ENCODE data around the gene BRD7. TPM values are rescaled to one million over a fixed set of nuclear protein-coding genes. Genes with fewer than 3 reads are reported as not detected.
A peak's percentile ranks its signal among the peaks of the same experiment; 100 is the strongest.

Gene BRD7
- polyA plus RNA-seq, 2 of the 4 experiments (the other 2 are of a cell fraction): 60.4 to 94.5 TPM

GRCh38 chr16:50303605-50304466 is 65.0 kb downstream of the BRD7 start:
- H3K4me3 ChIP-seq: no peak overlapping the region
- H3K4me1 ChIP-seq: peaks cover 24% of the 10 kb centered on the region
- no peak overlapping the region for H3K4me2 ChIP-seq
- WGBS (ENCODE audit: missing lambda C conversion rate): 86% methylated on average over 31 of the region's 33 CpGs
- DNase-seq (ENCODE audit: low read depth in 1 of 2, low spot score in 1 of 2) (no peak), FAIRE-seq (no peak), ATAC-seq (no peak)
- ChIA-PET POLR2A (no interaction called here), CTCF (no interaction called here)
- H3K9me3 ChIP-seq: no peaks in the 10 kb centered on the region
- H3K27ac ChIP-seq: peak overlapping the region in 1 of 2 experiments; percentile 8; a peak in 1 of 6 replicates
- TF ChIP-seq JUN (IDR thresholded peaks at IDR 0.05): no peak
- TF ChIP-seq NR3C1 (IDR thresholded peaks at IDR 0.05): no peak
- TF ChIP-seq RCOR1 (IDR thresholded peaks at IDR 0.05; ENCODE audit: low read depth, low read length): no peak
- no peak for TF ChIP-seq FOSB (CRISPR knock-in tag; IDR thresholded peaks at IDR 0.05)
- TF ChIP-seq ESRRA (IDR thresholded peaks at IDR 0.05; ENCODE audit: borderline replicate concordance, low read length): no peak
- TF ChIP-seq GATA3 (IDR thresholded peaks at IDR 0.05; ENCODE audit: borderline replicate concordance): no peak
- no peak for TF ChIP-seq CHD2 (IDR thresholded peaks at IDR 0.05; ENCODE audit: low read length, partially characterized antibody)
- TF ChIP-seq POLR2AphosphoS2 (conservative IDR thresholded peaks at IDR 0.05; ENCODE audit: low read length): no peak
- TF ChIP-seq JUNB (IDR thresholded peaks at IDR 0.05): no peak
- no peak for TF ChIP-seq PBX3 (IDR thresholded peaks at IDR 0.05)
- TF ChIP-seq RAD21 (conservative IDR thresholded peaks at IDR 0.05 in 1 of 2, IDR thresholded peaks at IDR 0.05 in 1 of 2): no peak
- no peak for TF ChIP-seq HOXB13 (CRISPR knock-in tag; IDR thresholded peaks at IDR 0.05; ENCODE audit: low read depth)
- TF ChIP-seq RARB (CRISPR knock-in tag; IDR thresholded peaks at IDR 0.05): no peak

GRCh38 chr16:50303041-50303604 is 65.7 kb downstream of the BRD7 start:
- 92% methylated on average over 11 of the region's 11 CpGs for WGBS (ENCODE audit: missing lambda C conversion rate)
- FAIRE-seq: no peak
- H3K27ac ChIP-seq: peak overlapping the region in 1 of 2 experiments; percentile 4; a peak in 1 of 6 replicates
- ChIA-PET CTCF (no interaction called here), POLR2A (no interaction called here)
- no peak overlapping the region for H3K4me2 ChIP-seq
- H3K4me3 ChIP-seq: no peak overlapping the region
- H3K9me3 ChIP-seq: no peaks in the 10 kb centered on the region
- peaks cover 24% of the 10 kb centered on the region for H3K4me1 ChIP-seq
- TF ChIP-seq USF2 (IDR thresholded peaks at IDR 0.05) (no peak), HES2 (IDR thresholded peaks at IDR 0.05) (no peak), JUNB (IDR thresholded peaks at IDR 0.05) (no peak), MAZ (IDR thresholded peaks at IDR 0.05; ENCODE audit: borderline replicate concordance, low read depth, low read length) (no peak), TFCP2L1 (CRISPR knock-in tag; IDR thresholded peaks at IDR 0.05) (no peak), ZSCAN20 (CRISPR knock-in tag; IDR thresholded peaks at IDR 0.05) (no peak), CBX2 (IDR thresholded peaks at IDR 0.05; ENCODE audit: borderline replicate concordance, low read depth) (no peak), ESRRA (IDR thresholded peaks at IDR 0.05; ENCODE audit: borderline replicate concordance, low read length) (no peak), FOSB (CRISPR knock-in tag; IDR thresholded peaks at IDR 0.05) (no peak)
- no peak for ATAC-seq
- no peak for DNase-seq (ENCODE audit: low read depth in 1 of 2, low spot score in 1 of 2)

- ATAC-seq: no peak
- CTCF ChIA-PET: interaction anchor here (0.6 kb wide), 1 partner anchor 89 kb away, joined by 3 read pairs; no protein-coding TSS in a partner anchor
- Histone ChIP-seq H3K4me1 (peaks cover 24% of the 10 kb centered on the region), H3K4me3 (no peak overlapping the region), H3K9me3 (no peaks in the 10 kb centered on the region), H3K4me2 (peak overlapping the region; percentile 52; the same call in 1 of the 3 replicates), H3K27ac (peak overlapping the region in 1 of 2 experiments; percentile 84; a peak in 2 of 6 replicates)
- no peak for TF ChIP-seq ZNF302 (CRISPR knock-in tag; IDR thresholded peaks at IDR 0.05)
- no peak for TF ChIP-seq BHLHE40 (IDR thresholded peaks at IDR 0.05; ENCODE audit: low read depth, low read length)
- no peak for TF ChIP-seq TFCP2L1 (CRISPR knock-in tag; IDR thresholded peaks at IDR 0.05)
- TF ChIP-seq CTCF (IDR thresholded peaks at IDR 0.05): no peak
- TF ChIP-seq POLR2AphosphoS2 (conservative IDR thresholded peaks at IDR 0.05; ENCODE audit: low read length): no peak
- TF ChIP-seq NR3C1 (IDR thresholded peaks at IDR 0.05): no peak
- no peak for TF ChIP-seq FOSB (CRISPR knock-in tag; IDR thresholded peaks at IDR 0.05)
- TF ChIP-seq MAZ (IDR thresholded peaks at IDR 0.05; ENCODE audit: borderline replicate concordance, low read depth, low read length): no peak
- no peak for TF ChIP-seq RNF2 (IDR thresholded peaks at IDR 0.05; ENCODE audit: borderline replicate concordance, low read depth)
- POLR2A ChIA-PET: no interaction called here
- no peak for DNase-seq (ENCODE audit: low read depth in 1 of 2, low spot score in 1 of 2)
- no peak for FAIRE-seq
- WGBS (ENCODE audit: missing lambda C conversion rate): 81% methylated on average over 14 of the region's 15 CpGs
These were observed 66.2 kb downstream of the BRD7 start for GRCh38 chr16:50302472-50303005.

Data from A549 (cell line).